NB4 (cell line): ENCODE measurements around the gene ISY1.

ENCODE experiments used
- CTCF ChIP-seq: IDR thresholded peaks from one replicate; pipeline ENCODE4 v1.5.1; 2012; ENCODE audit warnings: low read depth, low read length
- MYC ChIP-seq: IDR thresholded peaks from 2 replicates; pipeline ENCODE4 v1.6.1; 2011; ENCODE audit warnings: low read depth, low read length
- POLR2A ChIP-seq: IDR thresholded peaks from 2 replicates; pipeline ENCODE4 v1.6.1; 2011; ENCODE audit warnings: mild to moderate bottlenecking; ENCODE audit not compliant: insufficient read length; ENCODE audit errors: extremely low read depth

DNA sequence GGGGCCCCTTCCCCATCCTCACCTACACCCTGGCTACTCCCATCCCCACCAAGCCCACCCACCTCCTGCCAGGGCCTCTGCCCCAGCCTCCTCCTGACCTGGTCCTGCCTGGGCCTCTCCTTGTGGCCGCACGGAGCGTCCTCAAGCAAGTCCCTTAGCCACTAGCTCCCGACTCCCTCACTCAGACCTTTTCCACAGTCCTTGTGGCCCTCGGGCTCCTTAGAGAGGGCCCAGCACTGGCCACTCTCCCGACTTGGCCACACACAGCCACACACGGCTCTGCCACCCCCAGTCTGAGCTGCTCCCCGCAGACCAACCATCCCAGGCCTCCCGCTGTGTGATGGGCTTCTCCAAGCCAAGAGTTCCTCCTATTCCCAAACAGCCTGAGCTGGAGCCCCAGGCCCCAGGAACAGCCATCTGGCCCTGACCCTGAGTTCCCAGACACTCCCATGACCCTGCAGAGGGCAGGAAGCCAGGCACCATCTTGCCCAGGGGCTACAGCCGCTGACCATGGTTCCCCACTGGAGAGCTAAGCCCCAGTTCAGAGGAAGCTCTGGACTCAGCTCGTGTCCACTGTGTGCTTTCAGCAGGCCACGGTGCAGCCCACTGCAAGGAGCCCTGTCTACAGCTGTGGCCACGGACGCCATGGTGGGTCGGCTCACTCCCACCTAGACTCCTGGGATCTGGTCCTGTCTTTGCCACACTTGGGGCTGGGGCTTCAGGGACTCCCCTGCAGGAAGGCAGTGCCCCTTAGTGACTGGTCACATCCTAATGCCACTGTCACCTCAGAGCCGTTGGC, 32.3 kb downstream of the ISY1 start:
- TF ChIP-seq CTCF = no peak
- TF ChIP-seq POLR2A = no peak
- no peak for TF ChIP-seq MYC
